Endothelial cell (in vitro differentiated cells): ENCODE results near the gene CNMD. TPM values are rescaled to one million over a fixed set of nuclear protein-coding genes. Genes with fewer than 3 reads are reported as not detected.

Experiments
- DNase-seq: peaks from one replicate; pipeline ENCODE4 v3.0.0; 2021; ENCODE audit warnings: low spot score
- H3K27ac Mint-ChIP-seq: one replicate; pipeline ENCODE4 v1.8.0; 2021; ENCODE audit warnings: mixed read lengths, inconsistent platforms; ENCODE audit not compliant: unreplicated experiment
- H3K27me3 Mint-ChIP-seq: one replicate; pipeline ENCODE4 v1.8.0; 2021; ENCODE audit warnings: mild to moderate bottlenecking, moderate library complexity, mixed read lengths, inconsistent platforms; ENCODE audit not compliant: unreplicated experiment
- H3K36me3 Mint-ChIP-seq: one replicate; pipeline ENCODE4 v1.8.0; 2021; ENCODE audit warnings: mild to moderate bottlenecking, low read depth, mixed read lengths, inconsistent platforms; ENCODE audit not compliant: unreplicated experiment
- H3K4me1 Mint-ChIP-seq: one replicate; pipeline ENCODE4 v1.8.0; 2021; ENCODE audit warnings: mild to moderate bottlenecking, mixed read lengths, inconsistent platforms; ENCODE audit not compliant: unreplicated experiment
- H3K4me3 Mint-ChIP-seq: one replicate; pipeline ENCODE4 v1.8.0; 2021; ENCODE audit warnings: mild to moderate bottlenecking, mixed read lengths, inconsistent platforms; ENCODE audit not compliant: unreplicated experiment
- H3K9me3 Mint-ChIP-seq: one replicate; pipeline ENCODE4 v1.8.0; 2021; ENCODE audit warnings: mixed read lengths, inconsistent platforms; ENCODE audit not compliant: unreplicated experiment
- CTCF ChIP-seq: fragments of 200-600 bp; sonication (generic); IDR thresholded peaks from one replicate; pipeline ENCODE4 v1.5.0; 2021; ENCODE audit warnings: antibody characterized with exemption; ENCODE audit not compliant: unreplicated experiment
- total RNA-seq: library from RNA; stranded (reverse); fragmentation: NEBNext Ultra II Directional; extraction: Animal tissue kit (Norgen Biotek cat#: 25700); gene quantifications from one replicate; pipeline ENCODE4 v1.2.1, GENCODE V29; 2021; ENCODE audit not compliant: unreplicated experiment

CNMD gene
- total RNA-seq, 1 donor from 2014 or later: 1.8 TPM

GRCh38 chr13:52765611-52766390 lies 26.2 kb upstream of the CNMD start:
- H3K4me3 Mint-ChIP-seq: no peak overlapping the region
- TF ChIP-seq CTCF: no peak
- no peak overlapping the region for H3K27ac Mint-ChIP-seq
- H3K4me1 Mint-ChIP-seq: no peaks in the 10 kb centered on the region
- H3K27me3 Mint-ChIP-seq: peaks cover 4% of the 10 kb centered on the region
- DNase-seq: no peak
- no peaks in the 10 kb centered on the region for H3K36me3 Mint-ChIP-seq
- no peaks in the 10 kb centered on the region for H3K9me3 Mint-ChIP-seq

GRCh38 chr13:52760077-52760476 lies 20.5 kb upstream of the CNMD start:
- TF ChIP-seq CTCF: no peak
- H3K4me3 Mint-ChIP-seq: no peak overlapping the region
- H3K27me3 Mint-ChIP-seq: peaks cover 3% of the 10 kb centered on the region
- no peaks in the 10 kb centered on the region for H3K9me3 Mint-ChIP-seq
- no peaks in the 10 kb centered on the region for H3K36me3 Mint-ChIP-seq
- no peak for DNase-seq
- H3K4me1 Mint-ChIP-seq: no peaks in the 10 kb centered on the region
- no peak overlapping the region for H3K27ac Mint-ChIP-seq

GRCh38 chr13:52758114-52758513 lies 18.5 kb upstream of the CNMD start:
- TF ChIP-seq CTCF: no peak
- Mint-ChIP-seq H3K27ac (no peak overlapping the region), H3K4me3 (no peak overlapping the region), H3K9me3 (no peaks in the 10 kb centered on the region), H3K27me3 (peaks cover 3% of the 10 kb centered on the region), H3K4me1 (no peaks in the 10 kb centered on the region), H3K36me3 (no peaks in the 10 kb centered on the region)
- no peak for DNase-seq

- no peak for TF ChIP-seq CTCF
- Mint-ChIP-seq H3K4me3 (no peak overlapping the region), H3K9me3 (no peaks in the 10 kb centered on the region), H3K27ac (no peak overlapping the region), H3K36me3 (no peaks in the 10 kb centered on the region), H3K27me3 (peaks cover 1% of the 10 kb centered on the region), H3K4me1 (no peaks in the 10 kb centered on the region)
- DNase-seq: no peak
These were observed 11.6 kb upstream of the CNMD start for GRCh38 chr13:52751196-52751595.

GRCh38 chr13:52750713-52751112 lies 11.1 kb upstream of the CNMD start:
- no peak for TF ChIP-seq CTCF
- H3K27ac Mint-ChIP-seq: no peak overlapping the region

More at GRCh38 chr13:52750713-52751112, 11.1 kb upstream of the CNMD start:
- H3K9me3 Mint-ChIP-seq: no peaks in the 10 kb centered on the region
- no peaks in the 10 kb centered on the region for H3K36me3 Mint-ChIP-seq
- H3K4me3 Mint-ChIP-seq: no peak overlapping the region
- peaks cover 1% of the 10 kb centered on the region for H3K27me3 Mint-ChIP-seq
- no peak for DNase-seq
- no peaks in the 10 kb centered on the region for H3K4me1 Mint-ChIP-seq
